Upper lobe of left lung (tissue), 4 donors: ENCODE results near the gene PGBD5.

Experiments
- EP300 ChIP-seq, 4 donors: sonication (generic); formaldehyde crosslinking; IDR thresholded peaks; one replicate each; pipeline ENCODE4 v1.5.1; 2017; ENCODE audit warnings: antibody characterized with exemption in 4 of 4, control low read depth in 2 of 4
- POLR2AphosphoS5 ChIP-seq, 2 donors: sonication (generic); formaldehyde crosslinking; IDR thresholded peaks; one replicate each; pipeline ENCODE4 v1.5.1; 2017; ENCODE audit warnings: antibody characterized with exemption in 2 of 2

GRCh38 chr1:230315099-230315498 lies 111.0 kb downstream of the PGBD5 start:
- TF ChIP-seq POLR2AphosphoS5 (IDR thresholded peaks at IDR 0.05) (no peak), EP300 (IDR thresholded peaks at IDR 0.05) (no peak)
